GM20000 (cell line): ENCODE data around the gene SLC24A4.

Experiments used
- DNase-seq: peaks from one replicate; pipeline ENCODE4 v3.0.0; 2012; ENCODE audit warnings: low spot score
- CTCF ChIP-seq: IDR thresholded peaks from 2 replicates; pipeline ENCODE4 v1.5.1; 2012; ENCODE audit warnings: mild to moderate bottlenecking, control low read depth; ENCODE audit errors: extremely low read depth, missing control alignments

Gene SLC24A4

GRCh38 chr14:92511453-92512238, 188.7 kb downstream of the SLC24A4 start:
- DNase-seq = no peak
- no peak for TF ChIP-seq CTCF

- no peak for DNase-seq
- no peak for TF ChIP-seq CTCF
These were observed 189.8 kb downstream of the SLC24A4 start for GRCh38 chr14:92512807-92513203.

GRCh38 chr14:92513204-92513965, 190.4 kb downstream of the SLC24A4 start, which contains the start of gene RIN3:
Gene RIN3 (plus strand): TSS chr14:92513781. CDS start chr14:92513933, 152 bp downstream.
- no peak for TF ChIP-seq CTCF
- DNase-seq = peak; percentile 84

GRCh38 chr14:92513966-92514843, 191.2 kb downstream of the SLC24A4 start:
- no peak for TF ChIP-seq CTCF
- DNase-seq = peak; percentile 61

GRCh38 chr14:92514844-92515514, 192.0 kb downstream of the SLC24A4 start:
- TF ChIP-seq CTCF = no peak
- peak; percentile 45 for DNase-seq

GRCh38 chr14:92515546-92516343, 192.8 kb downstream of the SLC24A4 start:
- no peak for TF ChIP-seq CTCF
- no peak for DNase-seq
